ENCODE results near the gene GREB1L. TPM values are rescaled to one million over a fixed set of nuclear protein-coding genes. Genes with fewer than 3 reads are reported as not detected.
A peak's percentile ranks its signal among the peaks of the same experiment; 100 is the strongest.

Gene GREB1L
- polyA plus RNA-seq, 3 donors: 2.1 to 4.4 (median 2.4) TPM

DNA sequence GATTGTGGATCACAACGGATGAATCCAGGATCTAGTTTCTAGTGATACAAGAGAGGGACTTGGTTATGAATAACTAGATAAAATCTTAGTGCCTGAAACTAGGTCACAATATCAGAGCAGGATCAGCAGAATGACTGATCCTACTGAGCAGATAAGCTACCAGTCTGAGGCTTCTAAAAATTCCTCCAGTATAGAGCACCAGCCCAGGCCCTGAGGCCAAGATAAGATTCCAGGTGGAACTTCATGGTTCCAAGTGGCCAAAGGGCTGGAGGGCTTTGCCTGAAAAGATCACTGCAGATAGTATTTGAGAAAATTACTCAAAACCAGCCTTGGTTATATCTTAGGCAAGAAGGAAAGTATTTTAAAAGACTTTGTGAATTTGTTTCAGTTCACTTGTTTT, 162.4 kb downstream of the GREB1L start:
- DNase-seq (ENCODE audit: extremely low read depth in 1 of 11, low read depth in 9 of 11, low spot score in 4 of 11): no peak

DNA sequence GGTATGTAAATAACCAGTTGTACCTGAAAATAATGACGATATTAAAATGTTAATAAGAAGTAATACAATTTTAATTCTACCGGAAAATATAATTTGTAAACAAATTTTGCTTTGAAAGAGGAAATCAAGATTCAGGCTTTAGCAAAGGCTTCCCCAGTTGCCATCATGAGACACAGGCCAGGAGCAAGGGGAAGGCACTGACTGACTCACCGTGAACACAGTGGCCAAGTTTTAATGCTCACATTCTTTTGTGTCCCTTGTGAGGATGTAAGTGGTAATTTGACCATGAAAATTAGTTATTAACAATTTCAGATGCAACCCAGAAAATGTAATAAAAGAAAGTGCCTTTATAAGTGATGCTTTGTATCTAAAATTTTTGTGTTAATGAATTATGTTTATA, 164.1 kb downstream of the GREB1L start:
- DNase-seq (ENCODE audit: extremely low read depth in 1 of 11, low read depth in 9 of 11, low spot score in 4 of 11): no peak

DNA sequence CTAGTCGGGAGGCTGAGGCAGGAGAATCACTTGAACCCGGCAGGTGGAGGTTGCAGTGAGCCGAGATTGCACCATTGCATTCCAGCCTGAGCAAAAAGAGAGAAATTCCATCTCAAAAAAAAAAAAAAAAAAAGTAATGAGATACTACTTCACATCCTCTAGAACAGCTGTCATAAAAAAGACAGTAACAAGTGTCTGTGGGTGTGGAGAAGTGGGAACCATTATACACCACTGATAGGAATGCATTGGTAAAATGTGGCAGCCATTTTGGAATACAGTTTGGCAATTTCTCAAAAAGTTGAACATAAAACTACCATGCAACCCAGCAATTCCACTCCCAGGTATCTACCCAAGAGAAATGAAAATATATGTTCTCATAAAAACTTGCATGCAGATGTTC, 166.6 kb downstream of the GREB1L start:
- DNase-seq (ENCODE audit: extremely low read depth in 1 of 11, low read depth in 9 of 11, low spot score in 4 of 11): no peak

DNA sequence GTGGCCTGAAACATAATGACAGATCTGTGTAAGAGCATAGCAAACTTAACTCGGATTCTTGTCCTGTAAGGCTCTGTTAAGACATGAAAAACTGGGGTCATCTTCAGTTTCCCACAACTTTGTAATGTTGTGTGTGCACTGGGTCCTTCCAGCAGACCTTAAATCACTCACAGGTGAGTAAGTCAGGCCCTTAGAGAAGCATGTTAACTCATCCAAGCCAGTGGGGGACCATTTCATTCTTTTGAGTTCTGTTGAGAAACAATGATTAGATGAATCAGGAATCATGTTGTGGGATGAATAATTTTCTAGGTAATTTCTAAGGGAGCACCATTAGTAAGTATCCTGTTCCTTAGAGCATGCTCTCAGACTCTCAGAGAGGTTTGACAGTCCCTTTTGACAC, 191.4 kb downstream of the GREB1L start:
- no peak for DNase-seq (ENCODE audit: extremely low read depth in 1 of 11, low read depth in 9 of 11, low spot score in 4 of 11)

DNA sequence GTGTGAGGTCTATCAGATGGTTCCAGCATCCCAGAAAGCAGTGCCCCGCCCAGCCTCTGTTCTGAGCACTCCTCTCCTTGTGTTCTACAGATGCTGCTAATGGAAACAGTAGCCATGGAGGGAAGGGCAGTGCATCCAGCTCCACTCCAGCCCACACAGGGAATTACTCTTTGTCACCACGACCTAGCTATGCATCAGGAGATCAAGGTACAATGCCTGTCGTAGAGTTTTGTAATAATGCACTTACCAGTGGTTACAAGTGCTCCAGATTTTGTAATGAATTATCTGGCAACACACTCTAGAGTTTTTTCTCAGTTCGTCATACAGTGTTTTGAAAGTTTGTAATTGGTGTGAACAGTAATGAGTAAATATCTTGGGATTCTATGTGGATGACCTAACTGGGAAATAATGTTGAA, 197.4 kb downstream of the GREB1L start:
- DNase-seq (ENCODE audit: extremely low read depth in 1 of 11, low read depth in 9 of 11, low spot score in 4 of 11): no peak

DNA sequence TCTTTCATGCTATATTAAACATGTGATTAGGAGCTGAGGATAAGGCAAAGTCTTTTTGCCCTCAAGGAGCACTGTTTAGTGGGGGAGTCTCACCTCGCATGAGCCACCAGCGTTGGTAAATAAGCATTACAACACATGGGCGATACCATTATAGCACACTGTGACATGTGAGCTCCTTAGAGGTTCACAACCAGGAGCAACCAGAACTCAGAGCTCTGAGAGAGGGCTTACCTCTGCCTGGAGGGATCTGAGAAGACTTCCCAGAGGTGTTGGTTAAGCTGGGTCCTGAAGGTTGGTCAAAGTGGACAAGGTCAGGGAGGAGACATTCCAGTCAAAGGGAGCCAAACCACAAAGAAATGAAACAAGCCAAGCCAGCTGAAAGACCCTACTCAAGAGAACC, 199.6 kb downstream of the GREB1L start:
- DNase-seq (ENCODE audit: extremely low read depth in 1 of 11, low read depth in 9 of 11, low spot score in 4 of 11): no peak

DNA sequence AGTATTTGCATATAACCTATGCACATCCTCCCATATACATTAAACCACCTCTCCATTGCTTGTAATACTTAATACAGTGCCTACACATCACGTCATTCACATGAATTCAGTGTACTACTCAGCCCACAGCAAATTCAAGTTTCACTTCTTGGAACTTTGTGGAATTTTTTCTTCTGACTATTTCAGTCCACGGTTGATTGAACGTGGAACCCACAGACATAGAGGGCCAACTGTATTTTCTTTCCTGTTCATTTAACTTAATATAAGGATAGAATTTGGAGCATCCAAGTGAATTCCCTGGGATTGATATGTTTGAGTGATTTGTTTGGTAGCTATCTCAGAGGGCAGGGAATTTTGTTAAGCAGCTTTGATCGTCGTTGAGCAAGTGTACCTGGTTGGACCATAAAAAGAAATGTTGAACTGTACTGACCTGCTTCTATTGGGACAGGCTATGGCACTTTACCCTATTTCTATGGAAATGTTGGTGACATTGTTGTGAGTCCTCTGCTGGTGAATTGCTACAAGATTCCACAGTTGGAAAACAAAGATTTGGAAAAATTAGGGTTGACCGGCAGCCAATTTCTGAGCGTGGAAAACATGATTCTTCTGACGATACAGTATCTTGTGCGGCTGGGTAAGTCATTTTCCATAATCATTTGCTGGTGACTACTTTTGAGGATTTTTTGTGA, 201.9 kb downstream of the GREB1L start:
- no peak for DNase-seq (ENCODE audit: extremely low read depth in 1 of 11, low read depth in 9 of 11, low spot score in 4 of 11)

DNA sequence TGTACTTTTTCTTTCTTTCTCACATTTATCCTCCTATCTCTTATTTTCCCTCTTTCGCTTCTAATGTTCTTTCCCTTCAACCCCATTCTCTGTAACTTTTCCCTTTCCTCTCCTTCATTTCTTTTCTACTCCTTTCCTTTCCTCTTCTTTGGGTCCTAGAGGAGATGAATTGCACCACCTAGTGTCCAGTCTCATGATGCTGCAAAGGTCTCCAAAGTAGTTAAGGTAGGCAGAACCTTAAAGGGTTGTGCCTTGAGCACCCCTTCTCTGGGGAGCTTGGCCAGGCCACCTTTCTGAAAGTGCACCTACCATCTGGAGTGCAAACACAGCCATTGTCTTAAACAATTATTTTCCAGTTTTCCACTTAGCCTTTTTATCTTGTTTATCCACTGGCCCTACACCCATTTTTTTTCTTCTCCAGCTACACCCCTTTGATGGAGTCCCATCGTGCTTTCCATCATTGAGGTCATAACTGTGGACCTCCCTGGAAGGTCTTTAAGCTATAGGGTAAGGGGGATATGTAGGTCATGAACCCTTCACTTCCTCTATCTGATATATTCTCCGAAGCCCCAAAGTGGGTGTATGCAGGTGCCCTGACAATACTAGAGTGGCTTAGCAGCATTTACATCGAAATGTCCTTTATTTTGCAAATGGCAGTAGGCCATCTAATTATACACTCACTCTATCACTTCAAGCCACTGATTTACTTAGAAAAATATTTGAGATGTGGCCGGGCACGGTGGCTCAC, 202.6 kb downstream of the GREB1L start:
- DNase-seq (ENCODE audit: extremely low read depth in 1 of 11, low read depth in 9 of 11, low spot score in 4 of 11): peak in 9 of 11 donors; percentile 13 to 48 (median 32)

DNA sequence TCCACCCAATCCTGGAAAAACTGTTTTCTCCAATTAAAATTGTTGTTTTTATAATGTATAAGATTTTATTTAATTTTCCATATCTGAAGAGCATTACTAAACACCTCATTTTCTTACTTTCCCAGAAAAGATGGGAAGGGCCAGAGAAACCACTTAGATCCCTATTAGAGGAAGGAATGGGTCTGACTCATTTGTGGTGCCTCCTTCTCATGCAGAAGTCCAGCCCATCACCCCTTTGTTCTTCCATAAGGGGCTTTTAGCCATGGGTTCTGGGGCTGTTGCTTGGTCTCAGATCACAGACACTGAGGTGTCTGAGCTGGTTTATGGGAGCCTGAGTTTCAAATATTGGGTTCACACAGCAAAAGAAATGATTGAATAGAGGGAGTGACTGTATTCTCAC, 206.3 kb downstream of the GREB1L start:
- DNase-seq (ENCODE audit: extremely low read depth in 1 of 11, low read depth in 9 of 11, low spot score in 4 of 11): no peak

DNA sequence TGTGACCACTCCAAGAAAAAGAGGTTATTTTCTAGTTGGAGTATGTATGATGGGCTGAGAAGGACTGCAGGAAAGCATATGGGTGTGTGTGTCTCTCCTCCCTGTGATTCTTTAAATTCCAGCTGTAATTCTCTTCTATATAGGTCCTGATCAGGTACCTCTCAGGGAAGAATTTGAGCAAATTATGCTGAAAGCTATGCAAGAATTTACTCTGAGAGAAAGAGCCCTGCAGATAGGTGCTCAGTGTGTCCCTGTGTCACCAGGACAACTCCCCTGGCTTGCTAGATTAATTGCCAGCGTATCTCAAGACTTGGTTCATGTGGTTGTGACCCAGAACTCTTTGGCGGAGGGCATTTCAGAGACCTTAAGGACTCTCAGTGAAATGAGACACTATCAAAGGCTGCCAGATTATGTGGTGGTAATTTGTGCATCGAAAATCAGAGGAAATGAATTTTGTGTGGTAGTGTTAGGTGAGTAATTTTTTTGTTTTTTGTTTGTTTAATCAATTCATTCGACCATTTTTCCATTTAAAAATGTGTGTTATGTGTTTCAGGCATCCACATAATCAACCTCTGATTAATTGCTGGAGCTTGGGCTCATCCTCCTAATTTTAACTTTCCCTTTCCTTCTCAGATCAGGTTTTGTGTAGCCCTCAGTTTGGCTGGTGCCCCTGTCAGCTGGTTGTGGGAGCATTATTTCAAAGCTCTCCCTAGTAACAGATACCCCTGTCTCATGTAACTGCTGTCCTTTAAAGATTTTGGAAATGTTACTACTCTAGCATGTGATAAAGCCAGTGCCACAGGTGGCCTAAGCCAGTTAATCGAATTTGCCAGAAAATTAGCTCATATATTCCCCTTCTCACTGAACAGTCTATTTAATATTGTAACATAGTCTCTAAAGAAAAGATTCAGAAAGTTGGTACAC, 207.6 kb downstream of the GREB1L start:
- DNase-seq (ENCODE audit: extremely low read depth in 1 of 11, low read depth in 9 of 11, low spot score in 4 of 11): peak in 1 of 11 donors; percentile 13

DNA sequence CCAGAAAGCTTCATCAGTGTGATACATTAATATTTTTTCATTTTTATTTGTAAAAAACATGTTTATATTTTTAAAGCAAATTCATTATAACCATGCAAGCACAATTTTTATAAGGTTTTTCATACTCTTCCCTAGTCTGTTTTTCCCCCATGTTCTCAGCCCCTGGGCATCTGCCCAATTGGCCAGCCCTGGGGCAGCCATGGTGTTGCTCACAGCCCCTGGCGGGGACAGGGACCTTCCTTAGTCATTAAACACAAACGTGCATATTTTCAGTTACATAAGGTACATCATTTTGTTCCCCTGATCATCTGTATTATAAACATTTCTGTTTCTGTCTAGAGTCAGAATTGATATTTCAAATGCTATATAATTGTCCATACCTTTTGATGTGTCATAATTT, 208.5 kb downstream of the GREB1L start:
- DNase-seq (ENCODE audit: extremely low read depth in 1 of 11, low read depth in 9 of 11, low spot score in 4 of 11): no peak

DNA sequence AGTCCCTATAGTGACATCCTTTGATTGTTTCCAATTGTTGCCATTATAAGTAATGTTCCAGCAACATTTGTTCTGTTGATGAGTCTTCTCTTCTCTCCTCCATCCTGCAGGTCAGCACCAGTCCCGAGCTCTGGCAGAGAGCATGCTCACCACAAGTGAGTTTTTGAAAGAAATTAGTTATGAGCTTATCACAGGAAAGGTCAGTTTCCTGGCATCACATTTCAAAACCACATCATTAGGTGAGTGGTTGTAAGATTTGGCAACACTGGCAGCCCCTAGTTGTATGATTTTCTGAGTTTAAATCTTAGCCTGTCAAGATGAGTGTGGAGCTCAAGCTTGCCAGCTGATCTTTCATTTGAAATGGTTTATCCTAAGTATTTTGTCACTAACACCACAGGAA, 208.9 kb downstream of the GREB1L start:
- DNase-seq (ENCODE audit: extremely low read depth in 1 of 11, low read depth in 9 of 11, low spot score in 4 of 11): no peak

DNA sequence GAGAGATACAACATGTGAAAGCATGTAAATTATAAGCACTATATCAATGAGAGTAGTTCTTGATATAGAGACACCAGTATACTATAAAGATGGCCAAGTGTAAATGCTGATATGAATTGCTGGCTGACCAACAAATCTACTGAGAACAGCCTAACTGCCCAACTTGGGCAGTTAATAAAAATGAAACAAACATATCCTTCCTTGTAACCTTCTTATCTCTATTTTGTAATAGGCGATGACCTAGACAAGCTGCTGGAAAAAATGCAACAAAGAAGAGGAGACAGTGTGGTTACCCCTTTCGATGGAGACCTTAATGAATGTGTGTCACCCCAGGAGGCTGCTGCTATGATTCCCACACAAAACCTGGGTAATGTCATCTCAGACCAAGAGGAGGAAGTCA, 209.8 kb downstream of the GREB1L start:
- DNase-seq (ENCODE audit: extremely low read depth in 1 of 11, low read depth in 9 of 11, low spot score in 4 of 11): no peak

DNA sequence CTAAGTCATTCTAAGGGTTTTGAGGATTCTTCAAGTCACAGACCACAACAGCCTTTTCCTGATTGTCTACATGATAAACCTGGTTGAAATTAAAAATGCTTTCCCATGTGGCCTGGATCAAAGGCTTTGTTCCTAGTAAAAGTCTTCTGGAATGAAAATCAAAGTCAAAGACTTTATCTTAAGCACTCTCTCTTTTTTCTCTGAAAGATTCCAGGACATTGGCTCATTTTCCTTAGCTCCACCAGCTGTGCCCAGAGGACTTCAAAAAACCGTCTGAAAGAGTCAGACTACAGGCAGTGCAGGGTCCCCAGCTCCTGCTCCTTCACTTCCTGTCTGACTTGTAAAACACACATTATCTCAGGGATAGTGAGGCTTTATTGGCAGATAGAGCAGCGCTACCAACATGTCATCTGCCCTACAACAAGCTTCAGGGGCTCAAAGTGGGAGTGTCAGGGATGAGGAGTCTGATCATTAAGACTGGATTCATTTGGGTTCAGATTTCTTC, 210.3 kb downstream of the GREB1L start:
- no peak for DNase-seq (ENCODE audit: extremely low read depth in 1 of 11, low read depth in 9 of 11, low spot score in 4 of 11)

DNA sequence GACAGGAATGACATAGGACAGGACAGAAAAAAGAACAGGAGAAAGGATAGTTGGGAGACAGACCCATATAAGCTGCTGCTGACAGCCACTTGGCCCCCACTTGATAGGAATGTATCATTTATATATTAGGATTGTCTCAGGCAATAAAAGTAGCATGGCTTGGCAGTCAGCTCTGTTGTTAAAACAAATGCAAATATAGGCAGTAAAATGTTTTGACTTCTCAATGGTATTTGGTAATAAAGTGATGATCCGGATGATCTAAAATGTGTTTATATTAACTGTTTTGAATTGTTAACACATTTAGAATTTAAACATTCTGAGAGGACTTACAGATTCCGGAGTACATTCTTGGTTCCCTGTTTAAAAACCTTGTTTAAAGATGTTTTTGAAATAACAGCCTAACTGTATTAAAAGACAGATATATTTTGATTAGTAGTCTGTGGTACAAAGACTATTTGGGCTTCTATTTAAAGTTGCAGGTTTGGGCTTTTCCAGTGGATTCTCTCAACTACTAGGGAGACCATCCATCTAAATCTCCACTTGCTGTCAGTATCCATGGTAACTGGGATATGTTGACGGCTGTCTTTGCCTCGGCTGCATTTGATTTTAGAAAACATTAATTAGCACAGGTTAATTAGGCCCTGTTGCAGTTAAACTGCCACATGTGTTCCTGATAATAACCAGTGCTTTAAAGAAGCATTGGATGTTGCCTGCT, 210.9 kb downstream of the GREB1L start:
- DNase-seq (ENCODE audit: extremely low read depth in 1 of 11, low read depth in 9 of 11, low spot score in 4 of 11): no peak

DNA sequence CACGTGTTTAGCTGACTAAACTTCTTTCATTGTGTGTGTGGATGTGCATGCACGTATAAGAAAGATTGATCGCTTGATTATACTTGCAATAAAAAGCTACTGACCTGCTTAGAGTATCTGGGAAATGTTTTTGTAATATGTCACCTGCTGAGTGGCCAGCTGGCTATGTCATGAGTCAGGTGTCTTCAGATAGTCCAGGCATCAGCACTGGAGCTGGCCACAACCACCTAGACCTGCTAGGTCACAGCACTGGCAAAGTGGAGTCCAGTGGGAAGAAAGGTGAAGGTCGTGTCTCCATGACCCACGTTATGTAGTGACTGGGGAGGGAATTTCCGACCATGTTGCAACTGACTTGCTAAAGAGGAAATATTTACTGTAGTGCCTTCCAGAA, 211.5 kb downstream of the GREB1L start:
- no peak for DNase-seq (ENCODE audit: extremely low read depth in 1 of 11, low read depth in 9 of 11, low spot score in 4 of 11)

DNA sequence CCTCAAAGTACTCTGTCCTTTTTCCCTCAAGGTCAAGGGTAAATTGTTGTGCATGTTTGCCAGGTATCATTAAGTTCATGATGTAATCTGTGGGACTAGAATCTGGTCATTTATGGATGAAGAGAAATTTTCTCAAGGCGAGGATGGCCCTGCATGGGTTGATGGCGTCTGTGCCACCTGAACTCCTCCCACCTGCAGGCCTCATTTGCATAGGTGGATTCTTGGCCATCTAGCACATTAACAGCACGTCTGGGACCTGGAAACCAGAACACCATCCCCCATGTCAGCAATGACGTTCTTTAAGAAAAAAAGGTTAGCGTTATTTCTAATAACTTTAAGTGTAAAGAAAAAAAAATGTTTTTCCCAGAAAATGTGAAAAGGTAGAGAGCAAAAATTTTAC, 212.7 kb downstream of the GREB1L start:
- DNase-seq (ENCODE audit: extremely low read depth in 1 of 11, low read depth in 9 of 11, low spot score in 4 of 11): no peak

DNA sequence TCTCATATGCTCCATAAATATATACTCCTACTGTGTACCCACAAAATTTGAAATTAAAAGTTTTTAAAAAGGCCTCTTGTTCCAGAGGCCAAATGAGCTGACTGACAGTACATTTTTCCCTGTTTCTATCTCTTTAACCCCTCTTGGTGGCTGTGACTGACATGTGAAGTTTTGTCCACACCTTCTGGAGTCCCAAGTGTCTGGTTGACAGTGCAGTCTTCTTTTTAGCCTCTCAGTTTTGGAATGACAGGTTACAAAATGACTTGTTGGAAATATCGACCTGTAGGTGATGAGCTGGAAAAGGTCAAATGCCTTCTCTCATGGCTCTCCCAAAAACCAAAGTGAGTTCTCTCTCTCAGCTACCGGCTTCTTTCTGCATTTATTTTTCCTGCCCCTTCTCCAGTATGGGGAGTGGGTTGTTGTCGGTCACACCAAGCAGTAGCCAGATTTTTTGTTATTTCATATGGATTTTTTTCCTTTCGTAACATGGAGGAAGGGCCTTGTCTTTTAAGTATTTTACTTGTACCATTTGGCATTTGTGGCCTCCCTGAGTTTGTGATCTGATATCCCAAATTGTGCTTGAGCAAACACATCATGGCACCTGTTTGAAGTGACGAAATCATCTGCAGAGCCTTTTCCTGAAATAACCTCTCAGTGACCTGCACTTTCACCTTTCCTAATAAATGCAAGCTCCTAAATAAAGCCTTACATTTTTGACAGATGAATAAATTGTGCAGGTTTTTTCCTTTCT, 214.6 kb downstream of the GREB1L start:
- DNase-seq (ENCODE audit: extremely low read depth in 1 of 11, low read depth in 9 of 11, low spot score in 4 of 11): no peak

Measured in renal cortex interstitium (tissue), 11 donors.